Choroid plexus epithelial cell (primary cell): ENCODE results near the gene UTP11.

Experiments
- DNase-seq: peaks from one replicate; pipeline ENCODE4 v3.0.0-alpha.2; 2010; ENCODE audit warnings: low read depth
- H3K4me3 ChIP-seq: 2 replicates; pipeline ENCODE4 v1.5.1; 2011; ENCODE audit warnings: low read depth, mild to moderate bottlenecking, control low read depth, low read length, moderate library complexity
- TF ChIP-seq, protein P1 (sequence below): conservative IDR thresholded peaks from 2 replicates; pipeline ENCODE4 v1.5.1; 2011; ENCODE audit warnings: low read depth, mild to moderate bottlenecking, control low read depth, inconsistent platforms, low read length, moderate library complexity

The UTP11 gene

DNA sequence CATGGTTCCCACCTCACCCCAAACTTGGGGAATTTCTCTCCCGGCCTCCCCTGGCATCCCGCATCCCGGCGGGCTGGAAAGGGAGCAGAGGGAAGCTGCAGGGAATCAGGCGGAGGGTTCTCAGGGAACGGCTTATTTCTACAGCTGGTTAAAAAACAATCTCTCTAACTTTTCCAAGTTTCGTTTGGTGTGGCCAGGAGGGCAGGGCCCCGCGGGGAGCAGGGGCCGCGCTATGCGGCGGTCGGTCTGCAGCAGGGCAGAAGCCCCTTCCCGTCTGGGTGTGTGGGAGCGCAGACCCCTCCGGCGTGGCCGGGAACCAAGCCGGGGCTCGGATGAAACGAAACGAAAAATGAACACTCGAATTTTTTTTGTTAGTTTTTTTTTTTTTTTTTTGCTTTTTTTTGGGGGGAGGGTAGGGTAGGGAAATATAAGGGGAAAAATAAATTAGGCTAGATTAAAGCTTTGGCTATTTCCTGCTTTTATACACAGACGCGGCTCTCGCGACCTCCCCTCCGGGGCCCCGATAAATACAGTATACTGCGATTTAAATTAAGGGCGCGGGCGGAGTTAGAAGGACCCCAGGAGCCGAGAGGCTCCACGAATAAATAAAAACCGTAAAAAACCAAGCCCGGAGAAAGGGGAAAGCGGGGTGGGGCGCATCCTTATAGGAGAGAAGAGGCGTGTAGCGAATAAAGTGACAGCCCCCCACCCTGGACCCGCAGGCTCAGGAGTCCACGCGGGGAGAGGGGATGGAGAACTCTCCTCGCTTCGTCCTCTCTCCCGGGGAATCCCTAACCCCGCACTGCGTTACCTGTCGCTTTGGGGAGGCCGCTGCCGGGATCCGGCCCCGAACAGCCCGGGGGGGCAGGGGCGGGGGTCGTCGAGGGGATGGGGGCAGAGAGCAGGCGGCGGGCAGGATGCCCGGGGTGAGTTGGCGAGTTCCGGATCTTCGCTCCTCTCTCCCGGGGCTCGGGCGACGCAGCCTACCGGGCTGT, 32.0 kb downstream of the UTP11 start:
- TF ChIP-seq, protein P1, sequence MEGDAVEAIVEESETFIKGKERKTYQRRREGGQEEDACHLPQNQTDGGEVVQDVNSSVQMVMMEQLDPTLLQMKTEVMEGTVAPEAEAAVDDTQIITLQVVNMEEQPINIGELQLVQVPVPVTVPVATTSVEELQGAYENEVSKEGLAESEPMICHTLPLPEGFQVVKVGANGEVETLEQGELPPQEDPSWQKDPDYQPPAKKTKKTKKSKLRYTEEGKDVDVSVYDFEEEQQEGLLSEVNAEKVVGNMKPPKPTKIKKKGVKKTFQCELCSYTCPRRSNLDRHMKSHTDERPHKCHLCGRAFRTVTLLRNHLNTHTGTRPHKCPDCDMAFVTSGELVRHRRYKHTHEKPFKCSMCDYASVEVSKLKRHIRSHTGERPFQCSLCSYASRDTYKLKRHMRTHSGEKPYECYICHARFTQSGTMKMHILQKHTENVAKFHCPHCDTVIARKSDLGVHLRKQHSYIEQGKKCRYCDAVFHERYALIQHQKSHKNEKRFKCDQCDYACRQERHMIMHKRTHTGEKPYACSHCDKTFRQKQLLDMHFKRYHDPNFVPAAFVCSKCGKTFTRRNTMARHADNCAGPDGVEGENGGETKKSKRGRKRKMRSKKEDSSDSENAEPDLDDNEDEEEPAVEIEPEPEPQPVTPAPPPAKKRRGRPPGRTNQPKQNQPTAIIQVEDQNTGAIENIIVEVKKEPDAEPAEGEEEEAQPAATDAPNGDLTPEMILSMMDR: no peak
- DNase-seq: no peak
- H3K4me3 ChIP-seq: peak overlapping the region; percentile 71

DNA sequence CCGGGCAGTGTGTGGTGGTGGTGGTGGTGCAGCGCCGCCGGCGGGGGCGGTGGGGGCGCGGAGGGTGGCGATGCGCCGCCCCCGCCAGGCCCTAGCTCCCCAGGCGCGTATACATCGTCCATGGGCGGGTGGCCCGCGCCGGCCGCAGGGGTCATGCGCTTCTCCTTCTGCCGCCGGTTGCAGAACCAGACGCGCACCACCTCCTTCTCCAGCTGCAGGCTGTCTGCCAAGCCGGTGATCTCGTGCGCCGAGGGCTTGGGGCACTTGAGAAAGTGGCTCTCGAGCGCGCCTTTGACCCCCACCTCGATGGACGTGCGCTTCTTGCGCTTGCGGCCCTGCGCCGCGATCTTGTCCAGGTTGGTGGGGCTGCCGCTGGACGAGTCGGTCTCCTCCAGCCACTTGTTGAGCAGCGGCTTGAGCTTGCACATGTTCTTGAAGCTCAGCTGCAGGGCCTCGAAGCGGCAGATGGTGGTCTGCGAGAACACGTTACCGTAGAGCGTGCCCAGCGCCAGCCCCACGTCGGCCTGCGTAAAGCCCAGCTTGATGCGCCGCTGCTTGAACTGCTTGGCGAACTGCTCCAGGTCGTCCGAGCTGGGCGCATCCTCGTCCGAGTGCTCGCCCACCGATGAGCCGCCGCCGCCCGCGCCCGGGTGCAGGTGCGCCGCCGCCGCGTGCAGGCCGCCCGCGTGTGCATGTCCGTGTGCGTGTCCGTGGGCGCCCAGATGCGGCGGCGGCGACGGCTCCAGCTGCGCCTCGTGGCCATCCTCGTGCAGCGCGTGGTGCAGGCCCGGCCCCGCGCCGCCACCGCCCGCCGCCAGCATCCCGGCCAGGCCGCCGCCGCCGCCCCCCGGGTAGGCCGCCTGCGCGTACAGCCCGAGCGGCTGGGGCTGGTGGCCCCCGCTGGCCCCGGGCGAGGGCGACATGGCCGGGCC, 33.1 kb downstream of the UTP11 start:
- no peak overlapping the region for H3K4me3 ChIP-seq
- TF ChIP-seq, protein P1: no peak
- peak; percentile 50 for DNase-seq

DNA sequence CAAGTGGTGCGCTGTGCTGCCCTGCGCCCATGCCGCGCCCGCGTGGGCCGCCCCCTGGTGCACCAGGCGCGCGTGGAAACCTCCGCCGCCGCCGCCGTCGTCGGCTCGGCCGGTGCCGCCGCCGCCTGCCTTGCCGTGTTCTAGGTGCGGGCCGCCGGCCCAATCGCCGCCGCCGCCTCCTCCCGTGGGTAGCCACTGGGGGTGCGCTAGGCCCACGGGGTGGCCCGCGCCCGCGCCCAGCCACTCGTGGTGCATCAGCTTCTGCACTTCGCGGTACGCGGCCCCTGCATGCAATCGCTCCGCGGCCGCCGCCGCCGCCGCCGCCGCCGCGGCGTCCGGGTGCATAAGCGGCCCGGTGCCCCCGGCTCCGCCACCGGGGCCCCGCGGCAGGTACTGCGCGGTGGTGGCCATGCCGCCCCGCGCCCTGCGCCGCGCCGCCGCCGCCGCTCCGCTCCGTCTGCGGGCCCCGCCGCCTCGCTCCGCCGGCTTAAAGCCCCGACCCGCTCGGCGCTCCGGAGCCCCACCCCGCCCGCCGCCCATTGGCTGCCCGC, 33.9 kb downstream of the UTP11 start, which contains the start of gene POU3F1:
POU3F1 (minus strand) TSS at position 461 of the 551 bp plus-strand sequence; CDS start at position 411, 50 bp downstream.
- DNase-seq: no peak
- H3K4me3 ChIP-seq: peak within 1 kb of the TSS; percentile 53
- TF ChIP-seq, protein P1: no peak

DNA sequence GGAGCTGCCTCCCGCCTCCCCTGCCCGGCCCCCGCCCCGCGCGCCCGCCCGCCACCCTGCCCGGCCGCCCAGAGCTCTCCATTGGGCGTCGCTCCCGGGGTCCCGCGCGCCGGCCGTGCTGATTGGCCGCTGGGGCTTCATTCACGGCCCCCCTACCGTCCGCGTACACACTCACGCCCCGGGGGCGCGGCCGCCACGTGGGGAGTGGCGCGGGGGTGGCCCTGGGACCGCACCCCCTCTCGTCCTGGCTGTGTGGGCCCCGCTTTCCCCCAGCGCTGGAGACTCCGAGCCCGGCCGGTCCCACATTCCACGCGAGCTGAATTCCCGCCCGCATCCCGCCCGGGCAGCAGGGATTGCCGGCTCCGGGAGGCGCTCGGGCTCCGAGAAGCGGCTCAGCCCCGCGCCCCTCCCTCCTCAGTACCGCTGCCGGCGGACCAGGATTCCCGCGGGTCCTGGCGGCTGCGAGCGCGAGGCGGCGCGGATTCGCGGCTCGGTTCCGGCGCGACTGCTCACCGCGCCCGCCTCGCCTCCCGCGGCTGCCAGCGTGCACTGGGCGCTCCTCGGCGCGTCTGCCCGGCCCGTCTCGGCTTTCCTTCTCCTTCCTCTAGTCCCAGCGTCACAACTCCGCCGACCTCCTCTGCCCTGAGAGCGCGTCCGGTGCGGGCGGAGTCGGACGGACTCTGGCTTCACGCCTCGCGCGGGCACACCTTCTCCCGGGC, 34.5 kb downstream of the UTP11 start:
- peak; percentile 72 for DNase-seq
- H3K4me3 ChIP-seq: peak overlapping the region; percentile 53
- TF ChIP-seq, protein P1: no peak

DNA sequence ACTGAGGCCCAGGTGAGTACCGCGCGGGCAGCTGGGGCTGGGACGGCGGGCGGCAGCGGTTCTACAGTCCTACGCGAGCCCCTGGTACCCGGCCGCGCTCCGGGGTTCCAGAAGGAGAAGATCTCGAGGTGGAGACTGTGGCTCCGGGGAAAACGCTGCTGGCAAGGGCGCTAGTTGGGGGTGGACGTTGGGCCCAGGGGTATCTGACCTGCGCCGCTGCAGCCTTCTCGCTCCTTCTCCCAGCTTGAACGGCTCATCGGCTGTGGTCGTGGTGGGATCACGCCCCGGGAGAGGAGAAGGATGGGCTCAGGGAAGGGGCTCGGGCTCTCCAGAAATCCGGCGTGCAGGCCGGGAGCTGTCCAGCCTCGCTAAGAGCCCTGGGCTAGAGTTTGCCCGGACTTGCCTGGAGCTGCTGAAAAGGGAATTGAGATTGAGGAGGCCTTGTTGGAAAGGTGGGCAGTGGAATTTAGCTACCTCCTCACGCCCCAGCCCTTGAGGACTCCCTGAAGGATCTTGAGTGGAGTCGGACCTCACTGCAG, 35.1 kb downstream of the UTP11 start:
- no peak for DNase-seq
- TF ChIP-seq, protein P1: no peak
- peak overlapping the region; percentile 53 for H3K4me3 ChIP-seq
